Measurements from ENCODE around the gene FAM181A. TPM values are rescaled to one million over a fixed set of nuclear protein-coding genes. Genes with fewer than 3 reads are reported as not detected.

The FAM181A gene
- total RNA-seq, 1 donor from 2014 or later, result not detected

- DNase-seq (ENCODE audit: low spot score), result no peak
These were observed 1.3 kb downstream of the FAM181A start for GRCh38 chr14:93928184-93929047.

GRCh38 chr14:93929048-93929535 is 1.9 kb downstream of the FAM181A start:
- DNase-seq (ENCODE audit: low spot score), result no peak

- no peak for DNase-seq (ENCODE audit: low spot score)
These were observed 2.5 kb downstream of the FAM181A start for GRCh38 chr14:93929657-93930056.

GRCh38 chr14:93930296-93930988 is 3.3 kb downstream of the FAM181A start:
- no peak for DNase-seq (ENCODE audit: low spot score)

- no peak for DNase-seq (ENCODE audit: low spot score)
These were observed 3.8 kb downstream of the FAM181A start for GRCh38 chr14:93930989-93931307.

- DNase-seq (ENCODE audit: low spot score), result no peak
These were observed 5.5 kb downstream of the FAM181A start for GRCh38 chr14:93932642-93933041.

- no peak for DNase-seq (ENCODE audit: low spot score)
These were observed 8.1 kb downstream of the FAM181A start for GRCh38 chr14:93935213-93935612.

- no peak for DNase-seq (ENCODE audit: low spot score)
These were observed 9.1 kb downstream of the FAM181A start for GRCh38 chr14:93936245-93936644.

- DNase-seq (ENCODE audit: low spot score), result no peak
These were observed 9.8 kb downstream of the FAM181A start for GRCh38 chr14:93936926-93937325.

GRCh38 chr14:93937519-93937918 is 10.4 kb downstream of the FAM181A start:
- no peak for DNase-seq (ENCODE audit: low spot score)

GRCh38 chr14:93938751-93939303 is 11.7 kb downstream of the FAM181A start:
- no peak for DNase-seq (ENCODE audit: low spot score)

- DNase-seq (ENCODE audit: low spot score), result no peak
These were observed 12.4 kb downstream of the FAM181A start for GRCh38 chr14:93939304-93940229.

- DNase-seq (ENCODE audit: low spot score), result no peak
These were observed 13.3 kb downstream of the FAM181A start for GRCh38 chr14:93940437-93940836.

- DNase-seq (ENCODE audit: low spot score), result no peak
These were observed 14.3 kb downstream of the FAM181A start for GRCh38 chr14:93941293-93941910.

GRCh38 chr14:93943052-93943451 is 15.9 kb downstream of the FAM181A start:
- no peak for DNase-seq (ENCODE audit: low spot score)

- no peak for DNase-seq (ENCODE audit: low spot score)
These were observed 16.8 kb downstream of the FAM181A start for GRCh38 chr14:93943930-93944329.

GRCh38 chr14:93944348-93945069 is 17.4 kb downstream of the FAM181A start:
- DNase-seq (ENCODE audit: low spot score), result no peak

- no peak for DNase-seq (ENCODE audit: low spot score)
These were observed 17.9 kb downstream of the FAM181A start for GRCh38 chr14:93945070-93945399.

- DNase-seq (ENCODE audit: low spot score), result no peak
These were observed 19.0 kb downstream of the FAM181A start for GRCh38 chr14:93946104-93946503.

- DNase-seq (ENCODE audit: low spot score), result no peak
These were observed 19.5 kb downstream of the FAM181A start for GRCh38 chr14:93946541-93947090.
